ENCODE results near the gene IGF2BP2.
A peak's percentile ranks its signal among the peaks of the same experiment; 100 is the strongest.
"Not testable (repeated sequence)": the region's sequence is repeated elsewhere in the genome, so short reads cannot be mapped to it uniquely, and the experiment has no call there.

The IGF2BP2 gene

GRCh38 chr3:185825006-185825638, at the start of gene IGF2BP2:
TSS of gene IGF2BP2 (minus strand) at chr3:185825042. CDS start at chr3:185824960, 82 bp downstream.
- DNase-seq, result peak; percentile 88

- no peak for DNase-seq
Observed at GRCh38 chr3:185874119-185874518, 49.3 kb upstream of the IGF2BP2 start.

GRCh38 chr3:185867650-185868049, 42.8 kb upstream of the IGF2BP2 start:
- DNase-seq, result no peak

- DNase-seq, result no peak
Observed at GRCh38 chr3:185866995-185867394, 42.2 kb upstream of the IGF2BP2 start.

GRCh38 chr3:185866555-185866954, 41.7 kb upstream of the IGF2BP2 start:
- DNase-seq, result no peak

- peak; percentile 12 for DNase-seq
Observed at GRCh38 chr3:185865247-185865646, 40.4 kb upstream of the IGF2BP2 start.

- no peak for DNase-seq
Observed at GRCh38 chr3:185864767-185865166, 39.9 kb upstream of the IGF2BP2 start.

GRCh38 chr3:185862920-185863319, 38.1 kb upstream of the IGF2BP2 start:
- no peak for DNase-seq

GRCh38 chr3:185859294-185859972, 34.6 kb upstream of the IGF2BP2 start:
- no peak for DNase-seq

- no peak for DNase-seq
Observed at GRCh38 chr3:185858502-185859225, 33.8 kb upstream of the IGF2BP2 start.

GRCh38 chr3:185857208-185857607, 32.4 kb upstream of the IGF2BP2 start:
- DNase-seq, result no peak

GRCh38 chr3:185856652-185857051, 31.8 kb upstream of the IGF2BP2 start:
- DNase-seq, result no peak

- DNase-seq, result not testable (repeated sequence)
Observed at GRCh38 chr3:185853771-185854170, 28.9 kb upstream of the IGF2BP2 start.

GRCh38 chr3:185852635-185853034, 27.8 kb upstream of the IGF2BP2 start:
- DNase-seq, result no peak

GRCh38 chr3:185851959-185852358, 27.1 kb upstream of the IGF2BP2 start:
- DNase-seq, result no peak

- DNase-seq, result no peak
Observed at GRCh38 chr3:185851046-185851445, 26.2 kb upstream of the IGF2BP2 start.

- no peak for DNase-seq
Observed at GRCh38 chr3:185847506-185847905, 22.7 kb upstream of the IGF2BP2 start.

GRCh38 chr3:185846037-185846436, 21.2 kb upstream of the IGF2BP2 start:
- DNase-seq, result no peak

- DNase-seq, result no peak
Observed at GRCh38 chr3:185844051-185844450, 19.2 kb upstream of the IGF2BP2 start.

GRCh38 chr3:185843635-185844034, 18.8 kb upstream of the IGF2BP2 start:
- no peak for DNase-seq

GRCh38 chr3:185843126-185843525, 18.3 kb upstream of the IGF2BP2 start:
- no peak for DNase-seq

GRCh38 chr3:185842241-185842640, 17.4 kb upstream of the IGF2BP2 start:
- no peak for DNase-seq

GRCh38 chr3:185838417-185838989, 13.7 kb upstream of the IGF2BP2 start:
- DNase-seq, result not testable (repeated sequence)

GRCh38 chr3:185837414-185837813, 12.6 kb upstream of the IGF2BP2 start:
- no peak for DNase-seq

Data from retina (tissue), 1 donor.